Measurements from ENCODE around the gene PRKN. TPM values are rescaled to one million over a fixed set of nuclear protein-coding genes. Genes with fewer than 3 reads are reported as not detected.

Gene PRKN
- total RNA-seq, 1 donor from 2014 or later: 1.2 TPM

- Histone ChIP-seq H3K36me3 (ENCODE audit: control insufficient read depth, insufficient read depth, low read length) (no peaks in the 10 kb centered on the region), H3K4me3 (ENCODE audit: low read depth, low read length) (no peak overlapping the region), H3K27me3 (ENCODE audit: control insufficient read depth, insufficient read depth, low read length) (no peaks in the 10 kb centered on the region)
- no peak for TF ChIP-seq CTCF (IDR thresholded peaks at IDR 0.05; ENCODE audit: insufficient read depth, low read length, poor library complexity, severe bottlenecking)
- DNase-seq (ENCODE audit: low read depth): no peak
Measured at GRCh38 chr6:161458201-161458951, 1269.2 kb downstream of the PRKN start.

- no peak for DNase-seq (ENCODE audit: low read depth)
- Histone ChIP-seq H3K27me3 (ENCODE audit: control insufficient read depth, insufficient read depth, low read length) (no peaks in the 10 kb centered on the region), H3K36me3 (ENCODE audit: control insufficient read depth, insufficient read depth, low read length) (no peaks in the 10 kb centered on the region), H3K4me3 (ENCODE audit: low read depth, low read length) (no peak overlapping the region)
- no peak for TF ChIP-seq CTCF (IDR thresholded peaks at IDR 0.05; ENCODE audit: insufficient read depth, low read length, poor library complexity, severe bottlenecking)
Measured at GRCh38 chr6:161455848-161456247, 1271.7 kb downstream of the PRKN start.

GRCh38 chr6:161453558-161453957 lies 1274.0 kb downstream of the PRKN start:
- no peaks in the 10 kb centered on the region for H3K36me3 ChIP-seq (ENCODE audit: control insufficient read depth, insufficient read depth, low read length)
- no peak overlapping the region for H3K4me3 ChIP-seq (ENCODE audit: low read depth, low read length)
- H3K27me3 ChIP-seq (ENCODE audit: control insufficient read depth, insufficient read depth, low read length): no peaks in the 10 kb centered on the region
- no peak for TF ChIP-seq CTCF (IDR thresholded peaks at IDR 0.05; ENCODE audit: insufficient read depth, low read length, poor library complexity, severe bottlenecking)
- DNase-seq (ENCODE audit: low read depth): no peak

GRCh38 chr6:161452241-161452640 lies 1275.3 kb downstream of the PRKN start:
- no peak for TF ChIP-seq CTCF (IDR thresholded peaks at IDR 0.05; ENCODE audit: insufficient read depth, low read length, poor library complexity, severe bottlenecking)
- Histone ChIP-seq H3K27me3 (ENCODE audit: control insufficient read depth, insufficient read depth, low read length) (no peaks in the 10 kb centered on the region), H3K36me3 (ENCODE audit: control insufficient read depth, insufficient read depth, low read length) (no peaks in the 10 kb centered on the region), H3K4me3 (ENCODE audit: low read depth, low read length) (no peak overlapping the region)
- no peak for DNase-seq (ENCODE audit: low read depth)

- Histone ChIP-seq H3K36me3 (ENCODE audit: control insufficient read depth, insufficient read depth, low read length) (no peaks in the 10 kb centered on the region), H3K4me3 (ENCODE audit: low read depth, low read length) (no peak overlapping the region), H3K27me3 (ENCODE audit: control insufficient read depth, insufficient read depth, low read length) (no peaks in the 10 kb centered on the region)
- no peak for DNase-seq (ENCODE audit: low read depth)
- TF ChIP-seq CTCF (IDR thresholded peaks at IDR 0.05; ENCODE audit: insufficient read depth, low read length, poor library complexity, severe bottlenecking): no peak
Measured at GRCh38 chr6:161449521-161449920, 1278.0 kb downstream of the PRKN start.

GRCh38 chr6:161446949-161447348 lies 1280.6 kb downstream of the PRKN start:
- no peak for DNase-seq (ENCODE audit: low read depth)
- no peak overlapping the region for H3K4me3 ChIP-seq (ENCODE audit: low read depth, low read length)
- TF ChIP-seq CTCF (IDR thresholded peaks at IDR 0.05; ENCODE audit: insufficient read depth, low read length, poor library complexity, severe bottlenecking): no peak
- no peaks in the 10 kb centered on the region for H3K36me3 ChIP-seq (ENCODE audit: control insufficient read depth, insufficient read depth, low read length)
- H3K27me3 ChIP-seq (ENCODE audit: control insufficient read depth, insufficient read depth, low read length): no peaks in the 10 kb centered on the region

Measured in kidney epithelial cell (primary cell).